ENCODE data around the gene CLEC2D.
"Not testable (repeated sequence)": the region's sequence is repeated elsewhere in the genome, so short reads cannot be mapped to it uniquely, and the experiment has no call there.

The CLEC2D gene

DNA sequence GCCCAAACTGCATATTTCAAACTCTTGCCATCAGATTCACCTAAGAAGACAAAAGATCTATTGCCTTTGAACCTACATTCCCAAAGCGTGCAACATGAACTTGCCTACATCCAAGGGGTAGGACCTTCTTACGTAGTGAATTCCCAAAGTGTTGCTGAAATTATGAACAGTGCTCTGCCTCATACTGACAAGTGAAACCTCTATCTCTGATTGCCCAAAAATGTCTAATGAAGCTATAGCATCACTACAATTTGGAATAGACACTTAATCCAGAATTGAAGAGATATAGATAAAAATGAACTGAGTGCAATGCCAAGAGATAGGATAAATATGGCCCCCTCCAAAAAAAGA, 31.1 kb downstream of the CLEC2D start:
- DNase-seq: no peak
- no peak for TF ChIP-seq POLR2A (IDR thresholded peaks at IDR 0.05; ENCODE audit: low read length)
- no peak for TF ChIP-seq GATA1 (IDR thresholded peaks at IDR 0.05; ENCODE audit: low read depth, low read length)

DNA sequence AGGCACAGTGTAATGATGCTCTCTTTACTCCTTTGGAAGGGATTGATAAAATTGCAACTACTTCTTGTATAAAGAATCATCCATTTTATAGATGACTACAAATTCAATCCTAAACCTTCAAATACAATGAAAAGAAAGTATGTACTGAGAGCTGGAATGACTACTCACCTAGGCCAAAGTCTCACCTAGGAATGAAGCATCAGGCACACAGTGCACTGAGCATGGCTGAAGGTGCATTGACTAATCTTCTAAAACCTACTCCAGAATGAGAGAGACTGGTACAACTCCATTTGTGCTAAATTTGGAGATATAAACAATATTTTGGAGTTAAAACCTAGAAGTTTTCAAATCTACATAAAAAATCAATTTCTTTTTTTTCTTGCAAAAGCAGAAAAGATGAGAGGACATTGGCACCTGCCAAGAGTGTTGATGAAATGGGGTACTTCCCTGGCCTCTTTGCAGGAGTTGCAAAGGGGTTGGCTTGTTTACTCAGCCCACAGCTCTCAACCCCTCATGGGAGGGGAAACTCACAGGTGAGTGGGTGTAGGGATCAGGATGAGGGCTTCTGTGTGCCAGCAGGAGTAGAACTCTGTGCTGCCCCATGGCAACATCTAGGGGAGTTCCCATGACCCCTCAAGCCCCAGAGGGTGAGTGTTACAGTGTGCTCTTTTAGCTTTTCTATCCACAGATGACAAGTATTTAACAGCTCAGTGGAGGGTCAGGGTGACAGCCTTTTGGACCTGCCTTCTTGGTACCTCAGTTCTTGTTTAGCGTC, 32.1 kb downstream of the CLEC2D start:
- no peak for TF ChIP-seq GATA1 (IDR thresholded peaks at IDR 0.05; ENCODE audit: low read depth, low read length)
- TF ChIP-seq POLR2A (IDR thresholded peaks at IDR 0.05; ENCODE audit: low read length): no peak
- no peak for DNase-seq

DNA sequence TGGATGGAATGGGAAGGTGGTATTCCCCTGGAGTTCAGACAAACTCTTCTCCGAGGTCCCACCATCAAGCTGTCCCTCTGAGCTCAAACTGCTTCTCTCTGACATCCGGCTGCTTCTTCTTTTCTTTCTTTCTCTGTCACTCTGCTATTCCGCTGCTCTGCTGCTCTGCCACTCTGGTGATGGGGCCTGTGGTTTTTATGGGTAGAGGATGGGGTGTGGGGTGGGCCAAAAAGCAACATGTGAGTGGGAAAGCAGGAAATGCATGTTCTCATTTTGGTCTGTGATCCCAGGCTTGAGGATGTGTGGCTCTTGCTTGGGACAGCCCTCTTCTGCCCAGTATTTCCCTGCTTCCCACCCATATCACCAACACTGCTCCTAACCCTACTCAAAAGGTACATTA, 32.7 kb downstream of the CLEC2D start:
- no peak for DNase-seq
- TF ChIP-seq POLR2A (IDR thresholded peaks at IDR 0.05; ENCODE audit: low read length) (no peak), GATA1 (IDR thresholded peaks at IDR 0.05; ENCODE audit: low read depth, low read length) (no peak)

DNA sequence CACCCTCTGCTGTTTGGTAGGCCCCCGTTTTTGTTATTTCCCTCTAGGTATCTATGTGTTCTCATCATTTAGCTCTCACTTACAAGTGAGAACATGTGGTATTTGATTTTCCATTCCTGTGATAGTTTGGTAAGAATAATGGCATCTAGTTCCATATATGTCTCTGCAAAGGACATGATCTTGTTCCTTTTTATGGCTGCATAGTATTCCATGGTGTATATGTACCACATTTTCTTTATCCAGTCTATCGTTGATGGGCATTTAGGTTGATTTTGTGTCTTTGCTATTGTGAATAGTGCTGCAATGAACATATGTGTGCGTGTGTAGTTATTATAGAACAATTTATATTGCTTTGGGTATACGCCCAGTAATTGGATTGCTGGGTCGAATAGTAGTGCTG, 35.0 kb downstream of the CLEC2D start:
- DNase-seq: not testable (repeated sequence)

DNA sequence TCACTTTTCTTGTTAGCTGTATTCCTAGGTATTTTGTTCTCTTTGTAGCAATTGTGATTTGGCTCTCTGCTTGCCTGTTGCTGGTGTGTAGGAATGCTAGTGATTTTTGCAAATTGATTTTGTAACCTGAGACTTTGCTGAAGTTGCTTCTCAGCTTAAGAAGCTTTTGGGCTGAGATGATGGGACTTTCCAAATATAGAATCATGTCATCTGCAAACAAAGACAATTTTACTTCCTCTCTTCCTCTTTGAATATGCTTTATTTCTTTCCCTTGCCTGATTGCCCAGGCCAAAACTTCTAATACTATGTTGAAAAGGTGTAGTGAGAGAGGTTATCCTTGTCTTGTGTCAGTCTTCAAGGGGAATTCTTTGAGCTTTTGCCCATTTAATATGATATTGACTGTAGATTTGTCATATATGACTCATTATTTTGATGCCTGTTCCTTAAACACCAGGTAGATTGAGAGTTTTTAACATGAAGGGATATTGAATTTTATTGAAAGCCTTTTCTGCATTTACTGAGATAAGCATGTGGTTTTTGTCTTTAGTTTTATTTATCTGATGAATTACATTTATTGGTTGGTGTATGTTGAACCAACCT, 36.7 kb downstream of the CLEC2D start:
- TF ChIP-seq GATA1 (IDR thresholded peaks at IDR 0.05; ENCODE audit: low read depth, low read length): no peak
- TF ChIP-seq POLR2A (IDR thresholded peaks at IDR 0.05; ENCODE audit: low read length): no peak
- DNase-seq: no peak

DNA sequence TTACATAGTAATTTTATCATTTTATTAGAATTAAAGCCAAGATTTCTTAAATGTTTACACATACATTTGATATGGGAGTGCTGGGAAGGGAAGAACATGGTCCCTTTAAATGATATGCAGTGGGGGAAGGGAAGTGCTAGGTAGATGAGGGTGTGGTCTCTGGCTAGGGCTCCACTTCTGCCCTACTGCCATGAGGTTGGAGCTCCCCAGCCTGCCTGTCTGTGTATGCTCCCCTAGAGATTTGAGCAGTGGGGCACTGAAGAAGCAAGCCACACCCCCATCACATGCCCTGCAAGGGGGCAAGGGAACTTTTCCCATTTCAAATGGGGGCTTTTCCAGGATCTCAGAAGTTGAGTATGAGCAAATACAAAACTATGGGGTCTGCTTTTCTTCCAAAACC, 37.8 kb downstream of the CLEC2D start:
- no peak for DNase-seq
- TF ChIP-seq GATA1 (IDR thresholded peaks at IDR 0.05; ENCODE audit: low read depth, low read length): no peak
- no peak for TF ChIP-seq POLR2A (IDR thresholded peaks at IDR 0.05; ENCODE audit: low read length)

DNA sequence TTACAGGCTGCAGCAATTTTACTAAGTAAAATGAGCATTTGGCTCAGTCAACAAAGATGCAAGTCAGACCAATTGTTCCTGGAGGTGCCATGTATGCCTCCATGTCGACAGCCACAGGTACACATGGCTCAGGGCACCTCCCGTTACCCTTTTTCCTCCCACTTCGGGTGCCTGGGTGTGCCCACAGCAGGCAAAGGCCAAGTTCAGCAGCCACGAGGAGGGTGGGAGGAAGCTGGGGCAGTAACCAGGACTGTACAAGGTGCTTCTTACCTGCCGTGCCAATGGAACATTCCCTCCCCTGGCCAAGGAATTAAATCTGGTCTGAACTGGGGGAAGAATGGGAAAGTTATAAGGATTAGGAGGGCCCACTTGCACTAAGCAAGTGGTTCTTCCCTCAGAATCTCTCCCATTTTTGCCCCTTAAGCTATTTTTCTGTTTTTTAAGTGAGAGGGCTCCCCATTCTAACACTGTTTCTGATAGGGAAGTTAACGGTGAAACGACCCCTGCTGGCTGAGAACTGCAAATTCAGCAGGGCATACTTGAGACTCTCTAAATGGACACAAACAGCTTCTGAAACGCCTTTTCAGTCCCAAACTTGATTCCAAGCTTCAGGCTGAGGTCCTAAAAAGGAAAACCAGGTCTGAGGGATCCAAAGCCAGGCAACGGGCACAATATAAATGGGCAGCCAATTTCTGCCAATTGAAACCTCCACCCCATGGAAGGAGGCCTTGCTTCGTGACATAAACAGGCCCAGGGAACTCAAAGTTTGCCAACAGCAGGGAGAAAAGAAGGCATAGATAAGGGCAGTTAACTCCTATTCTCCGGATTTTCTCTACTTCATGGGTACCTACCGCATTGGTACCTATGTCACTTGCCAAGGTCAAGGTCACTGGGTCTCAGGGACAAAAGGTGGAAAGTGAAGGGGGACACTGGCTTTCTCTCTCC, 38.6 kb downstream of the CLEC2D start:
- peak; percentile 59 to 73 for DNase-seq
- TF ChIP-seq GATA1 (IDR thresholded peaks at IDR 0.05; ENCODE audit: low read depth, low read length) (no peak), POLR2A (IDR thresholded peaks at IDR 0.05; ENCODE audit: low read length) (no peak)

DNA sequence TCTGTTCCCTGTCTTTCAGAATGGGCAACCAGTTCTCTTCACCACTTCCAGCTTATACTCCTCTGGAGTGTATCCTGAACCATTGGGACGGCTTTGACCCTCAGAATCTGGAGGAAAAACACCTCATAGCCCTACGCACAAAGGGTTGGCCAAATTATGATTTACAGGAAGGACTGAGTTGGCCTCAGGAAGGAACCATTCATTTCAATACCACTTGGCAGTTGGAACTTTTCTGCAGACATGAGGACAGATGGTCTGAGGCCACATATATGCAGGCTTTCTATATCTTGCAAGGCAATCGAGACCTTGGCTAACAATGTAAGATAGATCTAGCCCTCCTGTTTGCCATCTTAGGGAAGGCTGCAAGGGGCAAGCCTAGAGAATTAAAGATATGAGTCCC, 39.3 kb downstream of the CLEC2D start:
- TF ChIP-seq GATA1 (IDR thresholded peaks at IDR 0.05; ENCODE audit: low read depth, low read length) (no peak), POLR2A (IDR thresholded peaks at IDR 0.05; ENCODE audit: low read length) (no peak)

DNA sequence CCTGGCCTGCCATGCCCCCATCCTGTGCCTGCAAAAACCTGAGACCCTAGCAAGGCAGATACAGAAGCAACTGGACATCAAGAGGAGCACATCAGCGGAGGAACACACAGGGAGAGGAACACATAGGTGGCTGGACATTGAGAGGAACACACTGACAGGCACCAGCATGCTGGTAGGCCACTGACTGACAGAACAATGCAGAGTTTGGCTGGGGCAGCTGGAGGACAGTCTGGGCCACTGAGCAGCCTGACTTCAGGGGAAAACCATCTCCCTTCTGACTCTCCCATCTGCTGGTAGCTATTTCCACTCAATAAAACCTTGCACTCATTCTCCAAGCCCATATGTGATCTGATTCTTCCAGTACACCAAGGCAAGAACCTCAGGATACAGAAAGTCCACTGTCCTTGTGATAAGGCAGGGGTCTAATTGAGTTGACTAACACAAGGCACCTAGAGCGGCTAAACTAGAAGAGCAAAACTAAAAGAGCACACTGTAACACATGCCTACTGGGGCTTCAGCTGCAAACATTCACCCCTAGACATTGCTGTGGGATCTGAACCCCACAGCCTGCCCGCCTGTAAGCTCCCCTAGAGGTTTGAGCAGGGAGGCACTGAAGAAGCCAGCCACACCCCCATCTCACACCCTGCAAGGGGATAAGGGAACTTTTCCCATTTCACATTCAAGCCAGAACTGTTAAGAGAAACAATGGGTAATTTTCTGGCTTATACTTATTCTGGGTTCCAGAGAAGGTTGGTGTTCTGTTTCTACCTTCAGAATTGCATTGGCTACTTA, 41.3 kb downstream of the CLEC2D start:
- TF ChIP-seq POLR2A (IDR thresholded peaks at IDR 0.05; ENCODE audit: low read length) (no peak), GATA1 (IDR thresholded peaks at IDR 0.05; ENCODE audit: low read depth, low read length) (no peak)
- DNase-seq: no peak

More for the DNA sequence above, 39.3 kb downstream of the CLEC2D start:
- no peak for DNase-seq

DNA sequence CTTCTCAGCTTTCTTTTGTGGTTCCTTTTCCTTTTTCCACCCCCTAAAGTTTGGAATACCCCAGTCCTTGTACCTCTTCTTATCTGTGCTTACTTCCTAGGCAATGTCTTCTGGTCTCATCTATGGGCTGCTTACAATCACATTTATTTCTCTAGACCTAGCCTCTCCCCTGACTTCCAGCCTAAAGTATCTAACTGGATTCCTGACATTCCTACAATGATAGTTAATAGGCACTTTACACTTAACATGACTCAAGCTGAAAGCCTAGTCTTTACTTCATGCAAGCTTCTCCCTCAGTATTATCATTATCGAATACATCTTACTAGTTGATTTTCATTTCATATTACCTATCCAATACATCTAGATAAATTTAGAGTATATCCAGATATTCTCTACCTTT, 42.2 kb downstream of the CLEC2D start:
- DNase-seq: no peak
- TF ChIP-seq GATA1 (IDR thresholded peaks at IDR 0.05; ENCODE audit: low read depth, low read length) (no peak), POLR2A (IDR thresholded peaks at IDR 0.05; ENCODE audit: low read length) (no peak)

DNA sequence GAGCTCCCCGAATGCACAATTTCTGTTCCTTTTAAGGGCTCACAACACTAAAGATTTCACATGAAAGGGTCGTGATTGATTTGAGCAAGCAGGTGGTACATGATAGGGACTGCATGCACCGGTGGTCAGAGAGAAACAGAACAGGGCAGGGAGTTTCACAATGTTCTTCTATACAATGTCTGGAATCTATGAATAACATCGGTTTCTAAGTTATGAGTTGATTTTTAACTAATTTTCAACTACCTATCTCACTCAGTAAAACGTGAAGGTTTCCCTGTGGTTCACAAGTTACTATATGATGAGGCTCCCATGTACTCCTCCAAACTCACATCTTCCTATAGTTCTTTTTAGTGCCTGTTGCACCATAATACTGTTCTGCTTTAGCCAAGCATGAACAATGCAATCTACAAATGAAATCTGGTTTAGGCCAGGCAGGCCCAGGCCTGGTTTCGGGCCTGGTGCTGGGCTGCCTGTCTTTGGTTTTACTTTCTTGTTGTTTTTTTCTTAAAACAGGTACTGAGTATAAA, 43.6 kb downstream of the CLEC2D start:
- DNase-seq: not testable (repeated sequence)

DNA sequence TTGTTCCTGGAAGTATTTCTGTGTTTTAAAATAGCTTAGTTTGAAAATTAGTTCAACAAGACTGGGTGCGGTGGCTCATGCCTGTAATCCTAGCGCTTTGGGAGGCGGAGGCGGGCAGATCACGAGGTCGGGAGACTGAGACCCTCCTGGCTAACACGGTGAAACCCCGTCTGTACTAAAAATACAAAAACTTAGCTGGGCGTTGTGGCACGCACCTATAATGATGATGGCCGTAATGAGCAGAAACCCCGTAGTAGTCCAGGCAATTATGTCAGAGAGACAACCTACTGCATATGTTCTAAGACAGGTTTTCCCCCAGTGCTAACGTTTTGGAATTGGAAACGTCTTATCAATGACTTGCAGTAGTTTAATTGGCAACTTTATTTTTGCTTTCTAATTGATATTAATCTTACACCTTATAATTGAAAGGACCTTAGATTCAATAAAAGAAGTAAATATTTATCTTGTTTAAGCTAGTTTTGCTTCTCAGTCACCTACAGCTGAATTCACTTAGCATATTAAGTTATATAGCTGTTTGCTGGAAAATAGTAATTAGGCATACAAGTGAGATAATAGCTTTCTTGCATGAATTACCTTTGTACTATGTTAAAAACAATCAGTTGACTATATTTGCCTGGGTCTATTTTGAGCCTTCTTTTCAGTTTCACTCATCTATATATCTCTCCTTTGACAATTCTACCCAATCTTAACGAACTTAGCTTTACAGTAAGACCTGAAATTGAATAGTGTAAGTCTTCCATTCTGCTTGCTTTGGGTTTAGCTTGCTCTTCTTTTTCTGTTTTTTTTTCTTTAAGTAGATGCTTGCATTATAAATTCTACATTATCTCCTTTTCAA, 47.8 kb downstream of the CLEC2D start:
- TF ChIP-seq POLR2A (IDR thresholded peaks at IDR 0.05; ENCODE audit: low read length) (no peak), GATA1 (IDR thresholded peaks at IDR 0.05; ENCODE audit: low read depth, low read length) (no peak)
- no peak for DNase-seq

DNA sequence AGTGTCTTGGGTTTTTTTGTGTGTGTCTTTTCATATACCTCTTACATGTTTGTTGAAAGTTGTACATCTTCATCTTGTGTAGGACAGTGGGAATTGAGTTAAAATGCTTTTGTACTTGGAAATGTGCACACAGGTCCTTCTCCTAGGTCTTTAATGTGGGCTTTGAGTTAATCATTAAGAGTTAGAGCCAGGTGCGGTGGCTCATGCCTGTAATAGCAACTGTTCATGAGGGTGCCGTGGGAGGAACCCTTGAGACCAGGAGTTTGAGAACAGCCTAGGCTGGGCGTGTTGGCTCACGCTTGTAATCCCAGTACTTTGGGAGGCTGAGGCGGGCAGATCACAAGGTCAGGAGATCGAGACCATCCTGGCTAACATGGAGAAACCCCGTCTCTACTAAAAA, 49.5 kb downstream of the CLEC2D start:
- TF ChIP-seq GATA1 (IDR thresholded peaks at IDR 0.05; ENCODE audit: low read depth, low read length): no peak
- no peak for TF ChIP-seq POLR2A (IDR thresholded peaks at IDR 0.05; ENCODE audit: low read length)
- no peak for DNase-seq

Measured in erythroblast (primary cell).